Loucy (cell line): ENCODE results near the gene TEKT1.

ENCODE experiments used
- H2AFZ ChIP-seq: fragments of 200-600 bp; sonication (generic); 2 replicates; pipeline ENCODE4 v1.6.0; 2016; ENCODE audit warnings: antibody characterized with exemption, mild to moderate bottlenecking, low read length, moderate library complexity
- H3F3A ChIP-seq: fragments of 200-600 bp; 2 replicates; pipeline ENCODE4 v1.6.0; 2016; ENCODE audit warnings: antibody characterized with exemption, low read depth, mild to moderate bottlenecking
- H3K27me3 ChIP-seq: fragments of 200-600 bp; sonication (generic); 2 replicates; pipeline ENCODE4 v1.6.1; 2014; ENCODE audit warnings: low read length, mild to moderate bottlenecking; ENCODE audit not compliant: insufficient read depth, poor library complexity, severe bottlenecking
- H3K36me3 ChIP-seq: fragments of 200-600 bp; sonication (generic); 2 replicates; pipeline ENCODE4 v1.6.1; 2016; ENCODE audit warnings: low read length; ENCODE audit not compliant: insufficient read depth
- H3K4me1 ChIP-seq: fragments of 200-600 bp; sonication (generic); 2 replicates; pipeline ENCODE4 v1.5.1; 2014; ENCODE audit warnings: low read length, mild to moderate bottlenecking; ENCODE audit not compliant: insufficient read depth, poor library complexity, severe bottlenecking
- H3K4me2 ChIP-seq: fragments of 200-600 bp; sonication (generic); 2 replicates; pipeline ENCODE4 v1.6.0; 2014; ENCODE audit warnings: antibody characterized with exemption, low read length, low read depth, mild to moderate bottlenecking; ENCODE audit not compliant: poor library complexity, severe bottlenecking
- H3K4me3 ChIP-seq: fragments of 200-600 bp; sonication (generic); 2 replicates; pipeline ENCODE4 v1.5.1; 2014; ENCODE audit warnings: low read length, mild to moderate bottlenecking, mixed read lengths; ENCODE audit not compliant: poor library complexity, severe bottlenecking
- H3K79me2 ChIP-seq: fragments of 200-600 bp; sonication (generic); 2 replicates; pipeline ENCODE4 v1.6.1; 2014; ENCODE audit warnings: low read length; ENCODE audit not compliant: insufficient read depth
- H3K9ac ChIP-seq: fragments of 200-600 bp; sonication (generic); 2 replicates; pipeline ENCODE4 v1.6.0; 2014; ENCODE audit warnings: mild to moderate bottlenecking, low read depth, low read length, moderate library complexity; ENCODE audit not compliant: poor library complexity, severe bottlenecking
- H3K9me2 ChIP-seq: fragments of 200-600 bp; sonication (generic); replicated peaks from 2 replicates; pipeline ENCODE4 v1.6.1; 2016; ENCODE audit warnings: low read depth, low read length, mixed read lengths
- H3K9me3 ChIP-seq: fragments of 200-600 bp; sonication (generic); 2 replicates; pipeline ENCODE4 v1.6.1; 2014; ENCODE audit warnings: mild to moderate bottlenecking, antibody characterized with exemption, low read length, low read depth; ENCODE audit not compliant: insufficient read depth
- H4K20me1 ChIP-seq: fragments of 200-600 bp; sonication (generic); 2 replicates; pipeline ENCODE4 v1.6.0; 2014; ENCODE audit warnings: antibody characterized with exemption, low read length, mild to moderate bottlenecking; ENCODE audit not compliant: insufficient read depth, poor library complexity, severe bottlenecking
- CTCF ChIP-seq: fragments of 200-600 bp; sonication (generic); conservative IDR thresholded peaks from 2 replicates; pipeline ENCODE4 v1.5.1; 2014; ENCODE audit warnings: mild to moderate bottlenecking, antibody characterized with exemption, low read length
- EZH2phosphoT487 ChIP-seq: fragments of 200-600 bp; IDR thresholded peaks from 2 replicates; pipeline ENCODE4 v1.6.1; 2018; ENCODE audit warnings: antibody characterized with exemption, mild to moderate bottlenecking, moderate library complexity, borderline replicate concordance

TEKT1 gene

DNA sequence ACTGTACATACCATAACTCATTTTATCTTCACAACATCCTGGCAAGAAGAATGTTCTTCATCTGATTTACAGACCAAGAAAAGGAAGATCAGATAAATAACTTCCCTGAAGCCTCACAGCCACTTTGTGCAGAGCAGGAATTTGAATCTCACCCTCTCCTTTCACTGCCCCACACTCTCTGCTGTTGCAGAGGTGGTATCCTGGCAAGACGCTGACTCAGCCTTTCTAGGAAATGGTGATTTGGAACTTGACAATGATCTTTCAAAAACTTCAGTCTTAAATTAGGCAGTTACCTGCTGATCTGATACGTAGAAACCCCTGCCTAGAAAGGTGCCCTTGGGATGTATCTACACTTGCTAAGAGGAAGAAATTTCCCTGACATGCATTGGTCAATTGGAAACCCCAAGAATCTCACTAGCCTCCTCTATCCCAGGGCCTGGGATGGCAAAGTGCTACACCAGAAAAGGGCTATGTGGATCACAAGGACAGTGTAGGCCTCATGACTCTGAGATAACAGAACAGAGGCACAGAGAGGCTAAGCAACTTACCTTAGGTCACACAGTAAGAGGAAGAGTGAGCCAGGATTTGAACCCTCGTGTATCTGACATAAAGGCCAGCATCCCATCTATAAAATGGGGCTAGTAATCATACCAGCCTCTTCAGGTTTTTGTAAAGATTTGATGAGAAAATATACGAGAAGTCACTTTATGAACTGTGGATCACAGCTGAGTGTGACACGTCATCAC, 37.6 kb downstream of the TEKT1 start:
- TF ChIP-seq CTCF (no peak), EZH2phosphoT487 (no peak)
- H3K4me1 ChIP-seq = no peaks in the 10 kb centered on the region
- H3K79me2 ChIP-seq = no peaks in the 10 kb centered on the region

GRCh38 chr17:6789146-6789545, 42.4 kb downstream of the TEKT1 start:
- Histone ChIP-seq H3K9me3 (no peaks in the 10 kb centered on the region), H3K4me1 (no peaks in the 10 kb centered on the region), H2AFZ (no peak overlapping the region), H3K4me2 (no peak overlapping the region), H3K27me3 (no peaks in the 10 kb centered on the region), H3K36me3 (no peaks in the 10 kb centered on the region), H3K79me2 (no peaks in the 10 kb centered on the region), H3F3A (no peaks in the 10 kb centered on the region), H3K9ac (no peak overlapping the region), H4K20me1 (no peaks in the 10 kb centered on the region), H3K4me3 (no peak overlapping the region), H3K9me2 (no peaks in the 10 kb centered on the region)
- no peak for TF ChIP-seq EZH2phosphoT487
- no peak for TF ChIP-seq CTCF

More for the DNA sequence above, 37.6 kb downstream of the TEKT1 start:
- Histone ChIP-seq H3K4me3 (no peak overlapping the region), H3K27me3 (no peaks in the 10 kb centered on the region), H4K20me1 (no peaks in the 10 kb centered on the region), H3K9me3 (no peaks in the 10 kb centered on the region), H3K9ac (no peak overlapping the region), H3K36me3 (no peaks in the 10 kb centered on the region), H2AFZ (no peak overlapping the region), H3K9me2 (no peaks in the 10 kb centered on the region), H3K4me2 (no peak overlapping the region), H3F3A (no peaks in the 10 kb centered on the region)

DNA sequence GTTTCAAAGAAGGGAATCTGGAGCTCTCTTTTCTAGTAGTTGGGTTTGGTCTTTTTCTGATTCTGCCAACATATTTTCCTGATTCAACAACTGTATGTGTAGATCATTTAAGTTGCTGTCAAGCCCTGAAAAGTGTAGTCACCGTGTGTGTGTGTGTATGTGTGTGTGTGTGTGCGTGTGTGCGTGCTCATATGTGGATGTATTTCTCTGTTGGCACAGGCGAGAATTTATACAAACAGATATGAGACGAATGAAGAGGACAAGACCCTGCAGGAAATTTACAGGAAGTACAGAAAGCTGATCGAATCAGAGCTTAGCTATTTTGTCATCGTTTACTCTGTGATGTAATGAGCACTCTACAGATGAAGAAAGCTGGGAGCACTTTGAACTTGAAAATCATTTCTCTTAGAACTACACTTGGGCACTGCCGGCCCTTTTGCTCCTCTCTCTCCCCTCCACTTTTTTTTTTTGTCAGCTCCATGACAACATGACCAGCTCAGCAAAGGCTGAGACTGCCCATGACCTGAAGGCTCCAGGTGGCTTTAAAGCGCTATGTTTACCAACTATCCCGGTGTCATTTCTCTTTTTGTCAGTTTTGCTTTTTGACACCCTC, 44.3 kb downstream of the TEKT1 start:
- H2AFZ ChIP-seq = no peak overlapping the region
- no peaks in the 10 kb centered on the region for H3K36me3 ChIP-seq
- H4K20me1 ChIP-seq = no peaks in the 10 kb centered on the region
- no peaks in the 10 kb centered on the region for H3K79me2 ChIP-seq
- no peaks in the 10 kb centered on the region for H3F3A ChIP-seq
- no peak overlapping the region for H3K4me3 ChIP-seq
- H3K4me2 ChIP-seq = no peak overlapping the region
- H3K9me3 ChIP-seq = no peaks in the 10 kb centered on the region
- no peaks in the 10 kb centered on the region for H3K27me3 ChIP-seq
- TF ChIP-seq EZH2phosphoT487 (no peak), CTCF (no peak)
- no peak overlapping the region for H3K9ac ChIP-seq
- H3K9me2 ChIP-seq = no peaks in the 10 kb centered on the region
- H3K4me1 ChIP-seq = no peaks in the 10 kb centered on the region
